COLO829 (cell line): ENCODE results near the gene ANKRD29.
A peak's percentile ranks its signal among the peaks of the same experiment; 100 is the strongest.

Source experiments
- DNase-seq: peaks from one replicate; pipeline ENCODE4 v3.0.0; 2012; ENCODE audit warnings: low spot score

The ANKRD29 gene

GRCh38 chr18:23684515-23685197 is 21.9 kb upstream of the ANKRD29 start:
- DNase-seq, result no peak

DNA sequence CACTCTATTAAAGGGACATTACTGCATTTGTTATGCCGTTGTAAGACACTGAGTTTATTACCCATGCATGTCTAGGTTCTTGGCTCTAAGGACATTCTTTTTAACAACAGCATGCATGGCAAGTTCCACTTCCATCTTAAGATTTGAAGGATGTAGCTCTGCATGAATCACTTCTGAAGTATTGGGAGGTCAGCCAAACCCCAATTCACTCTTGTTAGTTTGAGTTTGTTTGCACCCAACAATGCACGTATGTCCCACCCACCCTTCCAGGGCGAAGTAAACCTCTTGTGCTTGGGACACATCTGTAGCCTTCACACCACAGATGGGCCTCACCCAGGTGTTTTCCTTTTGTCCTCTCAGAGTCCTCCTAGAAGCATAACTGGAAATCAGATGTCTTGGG is 21.0 kb upstream of the ANKRD29 start:
- no peak for DNase-seq

- DNase-seq, result no peak
These were observed 20.4 kb upstream of the ANKRD29 start for GRCh38 chr18:23683155-23683554.

GRCh38 chr18:23682472-23682871 is 19.8 kb upstream of the ANKRD29 start:
- DNase-seq, result no peak

- no peak for DNase-seq
These were observed 19.3 kb upstream of the ANKRD29 start for GRCh38 chr18:23682045-23682444.

DNA sequence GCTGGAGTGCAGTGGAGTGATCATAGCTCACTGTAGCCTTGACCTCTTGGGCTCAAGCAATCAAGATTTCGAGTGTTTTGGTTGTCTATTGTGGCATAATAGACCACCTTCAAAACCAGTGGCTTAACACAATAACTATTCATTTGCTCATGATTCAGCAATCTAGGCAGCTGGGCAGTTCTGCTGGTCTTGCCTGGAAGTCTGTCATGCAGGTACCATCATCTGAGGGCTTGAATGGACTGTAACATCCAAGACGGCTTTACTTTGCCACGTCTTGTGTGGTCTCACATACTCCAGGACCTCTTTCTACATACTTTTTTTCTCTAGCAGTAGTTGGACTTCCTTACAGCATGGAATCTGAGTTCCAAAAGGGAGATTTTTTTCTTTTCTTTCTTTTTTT is 13.2 kb upstream of the ANKRD29 start:
- no peak for DNase-seq

GRCh38 chr18:23675236-23675635 is 12.5 kb upstream of the ANKRD29 start:
- no peak for DNase-seq

GRCh38 chr18:23673725-23674124 is 11.0 kb upstream of the ANKRD29 start:
- DNase-seq, result no peak

- DNase-seq, result no peak
These were observed 8.9 kb upstream of the ANKRD29 start for GRCh38 chr18:23671564-23671963.

- peak; percentile 40 for DNase-seq
These were observed 7.2 kb upstream of the ANKRD29 start for GRCh38 chr18:23669804-23670405.

DNA sequence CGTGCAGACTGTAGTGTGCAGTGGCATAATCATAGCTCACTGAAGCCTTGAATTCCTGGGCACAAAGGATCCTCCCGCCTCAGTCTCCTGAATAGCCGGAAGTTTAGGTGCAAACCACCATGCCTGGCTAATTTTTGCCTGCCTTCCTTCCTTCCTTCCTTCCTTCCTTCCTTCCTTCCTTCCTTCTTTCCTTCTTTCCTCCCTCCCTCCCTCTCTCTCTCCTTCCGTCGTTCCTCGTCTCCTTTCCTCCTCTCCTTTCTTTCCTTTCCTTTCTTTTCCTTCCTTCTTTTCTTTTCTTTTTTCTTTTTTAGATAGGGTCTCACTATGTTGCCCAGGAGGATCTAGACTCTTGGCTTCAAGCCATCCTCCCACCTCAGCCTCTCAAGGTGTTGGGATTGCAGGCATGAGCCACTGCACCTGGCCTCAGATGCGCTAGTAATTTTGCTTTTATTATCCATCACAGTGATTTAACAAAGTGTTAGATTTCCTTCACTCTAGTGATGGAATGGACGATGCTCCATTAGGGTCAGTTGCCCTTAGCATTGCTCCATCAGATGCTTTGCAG is 6.6 kb upstream of the ANKRD29 start:
- DNase-seq, result no peak

- no peak for DNase-seq
These were observed 6.0 kb upstream of the ANKRD29 start for GRCh38 chr18:23668731-23669130.

DNA sequence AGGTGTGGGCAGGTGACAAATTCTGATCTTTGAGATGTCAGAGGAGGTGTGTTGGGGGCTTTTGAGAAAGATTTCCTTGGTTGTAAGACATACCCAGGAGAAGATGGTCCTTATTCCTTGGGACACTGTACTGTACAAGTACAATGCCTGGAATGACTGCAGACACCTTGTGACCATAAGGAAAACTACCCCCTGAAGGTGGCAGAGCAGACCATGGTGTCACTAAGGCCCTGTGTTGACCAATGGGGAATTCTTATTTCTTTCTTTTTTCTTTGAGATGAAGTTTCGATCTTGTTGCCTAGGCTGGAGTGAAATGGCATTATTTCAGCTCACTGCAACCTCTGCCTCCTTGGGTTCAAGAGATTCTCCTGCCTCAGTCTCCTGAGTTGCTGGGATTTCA is 4.4 kb upstream of the ANKRD29 start:
- no peak for DNase-seq

DNA sequence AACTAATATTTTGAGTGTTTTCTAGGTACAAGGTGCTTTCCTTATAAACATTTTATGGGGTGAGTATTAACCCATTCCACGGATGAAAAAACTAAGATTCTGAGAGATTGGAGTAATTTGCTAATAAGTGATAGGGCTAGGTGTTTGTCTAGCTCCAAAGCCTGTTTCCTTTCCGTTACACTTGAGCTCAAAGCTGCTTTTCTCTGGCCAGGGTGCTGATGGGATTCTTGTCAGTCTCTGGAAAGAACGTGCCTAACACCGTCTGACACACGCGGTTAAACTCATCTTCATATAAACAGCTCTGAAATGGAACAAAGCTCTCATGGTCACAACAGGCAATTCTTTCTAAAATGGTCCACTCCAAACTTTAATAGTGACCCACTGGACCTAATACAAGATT is 2.0 kb upstream of the ANKRD29 start:
- no peak for DNase-seq

DNA sequence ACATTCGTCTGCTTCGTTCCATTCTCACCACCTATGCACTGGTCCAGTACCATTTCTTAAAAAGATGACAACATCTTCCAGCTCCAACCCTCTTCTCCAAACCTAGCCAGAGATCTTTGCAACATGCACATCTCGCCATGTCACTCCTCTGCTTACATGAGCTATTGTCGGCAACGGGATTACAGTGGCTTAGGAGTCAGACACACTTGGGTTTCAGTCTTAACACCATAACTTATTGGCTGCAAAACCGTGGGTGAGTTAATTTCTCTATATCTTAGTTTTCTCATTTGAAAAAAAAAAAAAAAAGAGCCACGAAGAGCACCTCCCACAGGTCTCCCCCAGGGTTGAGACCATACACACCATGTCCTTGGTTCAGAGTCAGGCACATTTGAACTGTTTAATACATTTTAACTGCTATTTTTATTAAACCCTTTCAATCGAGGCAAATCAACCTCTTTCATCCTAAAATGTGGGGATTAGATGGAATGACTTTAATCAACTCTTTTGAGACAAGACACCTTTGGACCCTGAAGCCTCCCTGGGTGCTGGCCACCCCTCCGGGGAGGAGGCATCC is 889 bp downstream of the ANKRD29 start:
- DNase-seq, result no peak

DNA sequence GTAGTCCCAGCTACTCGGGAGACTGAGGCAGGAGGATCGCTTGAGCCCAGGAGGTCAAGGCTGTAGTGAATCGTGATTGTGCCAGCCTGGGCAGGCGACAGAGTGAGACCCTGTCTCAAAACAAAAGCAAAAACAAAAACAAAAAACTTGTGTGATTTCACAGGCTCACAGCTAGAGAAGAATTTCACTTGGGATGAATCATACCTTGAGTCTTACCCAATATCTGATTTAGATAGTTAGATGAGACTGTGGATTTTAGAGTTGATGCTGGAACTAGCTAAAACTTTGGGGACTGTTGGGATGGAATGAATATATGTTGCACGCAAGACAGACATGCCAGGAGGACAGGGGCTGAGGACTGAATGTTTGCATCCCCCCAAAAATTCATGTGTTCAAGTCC is 4.4 kb downstream of the ANKRD29 start:
- no peak for DNase-seq

- no peak for DNase-seq
These were observed 10.5 kb downstream of the ANKRD29 start for GRCh38 chr18:23652232-23652631.

DNA sequence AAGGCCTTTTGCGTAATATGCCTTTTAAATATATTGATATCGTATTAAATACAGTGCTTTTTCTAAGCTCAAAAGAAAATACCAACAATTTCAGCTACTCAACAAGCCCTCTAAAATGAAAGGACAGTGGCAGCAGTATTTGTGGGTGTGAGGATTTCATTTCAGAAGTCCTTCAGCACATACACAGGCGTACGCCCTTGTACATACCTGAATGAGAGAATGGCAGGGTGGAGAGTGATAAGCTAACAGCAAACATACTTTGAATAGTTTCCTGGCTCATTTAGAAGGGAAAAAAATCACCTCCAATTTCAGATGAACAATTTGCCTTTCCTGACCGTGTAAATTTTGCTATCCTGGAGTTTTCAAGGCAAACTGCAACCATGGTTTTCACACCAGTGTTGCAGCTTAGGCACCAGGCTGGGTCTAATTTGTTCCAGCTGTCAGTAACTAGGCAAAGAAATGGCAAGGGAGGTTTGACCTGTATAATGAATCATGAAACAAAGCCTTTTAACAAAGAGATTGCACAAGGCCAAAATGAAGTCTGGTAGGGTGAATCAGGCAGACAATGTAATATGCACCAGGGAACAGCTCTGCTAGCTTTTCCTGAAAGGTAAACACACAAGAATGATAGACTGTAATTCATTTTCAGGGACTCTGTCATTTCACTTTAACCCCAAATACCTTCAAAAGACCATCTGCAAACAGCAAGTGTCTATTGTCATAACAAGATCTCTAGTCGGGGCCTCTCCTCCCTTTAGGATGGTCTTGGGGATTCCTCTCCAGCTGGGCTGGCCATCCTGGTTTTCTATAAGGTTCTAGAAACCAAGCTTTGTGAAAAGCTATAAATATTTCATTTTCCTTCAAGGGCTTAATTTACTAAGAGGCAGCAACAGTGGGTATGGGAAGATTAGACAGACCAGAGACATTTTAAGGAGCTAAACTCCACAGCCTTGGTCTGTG is 11.5 kb downstream of the ANKRD29 start:
- no peak for DNase-seq

DNA sequence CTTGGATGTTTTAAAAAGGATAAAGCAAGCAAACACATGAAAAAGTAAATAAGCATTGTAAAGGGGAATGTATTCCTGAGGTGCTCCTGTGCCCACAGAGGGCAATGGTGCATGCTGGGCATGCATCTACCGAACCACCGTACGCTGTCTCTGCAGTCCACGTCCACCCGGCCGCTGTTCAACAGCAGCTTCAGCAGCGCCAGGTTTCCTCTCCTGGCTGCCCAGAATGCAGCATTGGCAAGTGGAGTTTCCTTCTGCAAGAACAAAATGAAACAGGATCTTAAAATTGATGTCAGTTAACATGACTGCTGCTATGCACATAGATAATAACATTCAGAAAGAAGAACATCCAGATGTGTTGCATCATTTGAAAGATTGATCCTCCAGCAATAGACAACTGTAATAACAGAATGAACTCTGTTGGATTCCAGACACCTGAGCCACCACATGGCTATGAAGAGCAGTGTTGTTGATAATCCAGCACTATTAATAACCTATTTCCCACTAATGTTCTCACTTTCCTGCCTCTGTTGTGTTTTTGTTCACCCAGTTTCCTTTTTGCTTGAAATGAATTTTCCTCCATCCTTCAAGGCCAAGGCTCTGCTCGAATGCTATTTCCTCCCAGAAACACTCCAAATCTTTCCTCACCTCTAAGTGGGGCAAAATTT is 13.6 kb downstream of the ANKRD29 start:
- DNase-seq, result no peak

DNA sequence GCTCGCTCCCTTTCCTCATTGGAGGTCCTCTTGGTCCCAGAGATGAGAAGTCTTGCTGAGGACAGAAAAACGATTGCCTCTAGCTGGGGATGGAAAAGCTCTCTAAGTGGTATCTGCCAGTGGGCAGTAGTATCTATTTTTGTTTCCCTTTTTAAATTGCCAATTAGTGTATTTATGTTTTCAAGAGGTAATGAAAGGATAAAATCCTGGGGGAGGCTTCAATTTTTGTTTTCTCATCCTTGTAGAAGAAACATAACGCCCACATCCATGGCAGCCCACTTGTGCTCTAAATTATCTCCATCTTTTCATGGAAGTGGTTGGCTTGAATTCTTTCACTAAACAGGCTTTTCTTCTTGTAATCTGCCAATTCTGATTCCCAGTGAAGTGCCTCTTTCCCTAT is 14.3 kb downstream of the ANKRD29 start:
- no peak for DNase-seq

DNA sequence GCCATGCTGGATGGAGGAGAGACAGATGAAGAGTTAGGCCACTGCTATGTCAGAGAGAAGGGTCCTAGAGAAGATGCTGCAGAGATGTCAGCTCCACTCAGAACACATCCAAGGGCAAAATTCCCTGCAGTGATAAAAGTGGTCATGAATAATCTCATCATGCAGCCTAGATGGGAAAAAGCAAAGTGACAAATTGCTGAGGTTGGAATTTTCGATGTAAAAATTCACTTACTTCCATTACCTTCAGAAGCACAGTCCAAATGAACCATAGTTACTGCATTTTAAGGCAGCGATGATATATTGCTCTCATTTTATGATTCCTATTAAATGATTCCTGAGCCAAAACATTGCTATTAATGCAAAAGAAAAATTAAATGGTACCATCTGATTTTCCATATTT is 16.4 kb downstream of the ANKRD29 start:
- DNase-seq, result no peak
